Vagina (tissue), 2 donors: ENCODE measurements around the gene FBXW4.

Experiments
- POLR2A ChIP-seq, 2 donors: fragments of 450-650 bp; IDR thresholded peaks; one replicate each; pipeline ENCODE4 v1.6.1; 2017; ENCODE audit warnings: antibody characterized with exemption in 2 of 2, mild to moderate bottlenecking in 2 of 2, moderate library complexity in 2 of 2
- POLR2AphosphoS5 ChIP-seq, 2 donors: sonication (generic); formaldehyde crosslinking; IDR thresholded peaks; one replicate each; pipeline ENCODE4 v1.9.0; 2017; ENCODE audit warnings: antibody characterized with exemption in 2 of 2, mild to moderate bottlenecking in 2 of 2, low read depth in 1 of 2; ENCODE audit not compliant: insufficient read depth in 1 of 2
- TF ChIP-seq, protein P1 (sequence below), 3 experiments: fragments of 450-650 bp in 2 of 3; fragments of 200-600 bp in 1 of 3; sonication (generic) in 1 of 3; IDR thresholded peaks; one replicate each; pipeline ENCODE4 v1.5.1; 2017 to 2019; ENCODE audit warnings: antibody characterized with exemption in 3 of 3, mild to moderate bottlenecking in 2 of 3, moderate library complexity in 2 of 3

GRCh38 chr10:101718690-101719275 lies 23.8 kb upstream of the FBXW4 start:
- TF ChIP-seq, protein P1, sequence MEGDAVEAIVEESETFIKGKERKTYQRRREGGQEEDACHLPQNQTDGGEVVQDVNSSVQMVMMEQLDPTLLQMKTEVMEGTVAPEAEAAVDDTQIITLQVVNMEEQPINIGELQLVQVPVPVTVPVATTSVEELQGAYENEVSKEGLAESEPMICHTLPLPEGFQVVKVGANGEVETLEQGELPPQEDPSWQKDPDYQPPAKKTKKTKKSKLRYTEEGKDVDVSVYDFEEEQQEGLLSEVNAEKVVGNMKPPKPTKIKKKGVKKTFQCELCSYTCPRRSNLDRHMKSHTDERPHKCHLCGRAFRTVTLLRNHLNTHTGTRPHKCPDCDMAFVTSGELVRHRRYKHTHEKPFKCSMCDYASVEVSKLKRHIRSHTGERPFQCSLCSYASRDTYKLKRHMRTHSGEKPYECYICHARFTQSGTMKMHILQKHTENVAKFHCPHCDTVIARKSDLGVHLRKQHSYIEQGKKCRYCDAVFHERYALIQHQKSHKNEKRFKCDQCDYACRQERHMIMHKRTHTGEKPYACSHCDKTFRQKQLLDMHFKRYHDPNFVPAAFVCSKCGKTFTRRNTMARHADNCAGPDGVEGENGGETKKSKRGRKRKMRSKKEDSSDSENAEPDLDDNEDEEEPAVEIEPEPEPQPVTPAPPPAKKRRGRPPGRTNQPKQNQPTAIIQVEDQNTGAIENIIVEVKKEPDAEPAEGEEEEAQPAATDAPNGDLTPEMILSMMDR (IDR thresholded peaks at IDR 0.05), result no peak
- TF ChIP-seq POLR2AphosphoS5 (IDR thresholded peaks at IDR 0.05; ENCODE audit: insufficient read depth in 1 of 2, low read depth in 1 of 2) (no peak), POLR2A (IDR thresholded peaks at IDR 0.05) (no peak)
